BLaER1 treated with 17β-estradiol and CSF1 and Interleukin-3, amounts not matched to agents 10 nM and 100 nM (cell line): ENCODE data around the gene CEACAM6.

Experiments used
- H3K27ac ChIP-seq, 11 experiments: shearing (Covaris generic); formaldehyde crosslinking; 2 replicates each; pipeline ENCODE4 v1.8.1; 2022
- H3K27me3 ChIP-seq, 11 experiments: shearing (Covaris generic); formaldehyde crosslinking; 2 replicates each; pipeline ENCODE4 v1.8.1; 2022
- H3K36me3 ChIP-seq, 11 experiments: shearing (Covaris generic); formaldehyde crosslinking; 2 replicates each; pipeline ENCODE4 v1.8.1; 2022
- H3K4me1 ChIP-seq, 10 experiments: shearing (Covaris generic); formaldehyde crosslinking; 2 replicates each; pipeline ENCODE4 v1.8.1; 2022
- H3K4me2 ChIP-seq, 11 experiments: shearing (Covaris generic); formaldehyde crosslinking; 2 replicates each; pipeline ENCODE4 v1.8.1; 2022
- H3K4me3 ChIP-seq, 10 experiments: shearing (Covaris generic); formaldehyde crosslinking; 2 replicates each; pipeline ENCODE4 v1.8.1; 2022
- H3K9ac ChIP-seq, 11 experiments: shearing (Covaris generic); formaldehyde crosslinking; 2 replicates each; pipeline ENCODE4 v1.8.1; 2022
- H3K9me3 ChIP-seq, 11 experiments: shearing (Covaris generic); formaldehyde crosslinking; replicated peaks in 1 of 11; 2 replicates each; pipeline ENCODE4 v1.8.1; 2022
- H4K20me1 ChIP-seq, 11 experiments: shearing (Covaris generic); formaldehyde crosslinking; 2 replicates each; pipeline ENCODE4 v1.8.1; 2022
- Cebpa-rat ChIP-seq, 11 experiments: shearing (Covaris generic); IDR thresholded peaks; 2 replicates each; pipeline ENCODE4 v1.8.1; 2022

Gene CEACAM6

GRCh38 chr19:41711376-41712261 is 43.7 kb upstream of the CEACAM6 start:
- Histone ChIP-seq H3K27me3 (peaks cover 0 to 4% (median 0%) of the 10 kb centered on the region in 11 experiments; a peak in 1 of 22 replicates), H3K36me3 (no peaks in the 10 kb centered on the region), H3K4me3 (no peak overlapping the region), H3K4me2 (no peak overlapping the region), H3K4me1 (peaks cover 0 to 12% (median 4%) of the 10 kb centered on the region in 10 experiments; a peak in 6 of 20 replicates), H3K9me3 (no peaks in the 10 kb centered on the region), H3K27ac (no peak overlapping the region), H4K20me1 (peaks cover 0 to 11% (median 0%) of the 10 kb centered on the region in 11 experiments; a peak in 1 of 22 replicates), H3K9ac (no peak overlapping the region)
- TF ChIP-seq Cebpa-rat (IDR thresholded peaks at IDR 0.05): no peak

- H3K4me2 ChIP-seq: no peak overlapping the region
- no peaks in the 10 kb centered on the region for H3K9me3 ChIP-seq
- no peak overlapping the region for H3K9ac ChIP-seq
- no peak overlapping the region for H3K27ac ChIP-seq
- no peaks in the 10 kb centered on the region; a peak in 1 of 22 replicates for H4K20me1 ChIP-seq
- H3K36me3 ChIP-seq: no peaks in the 10 kb centered on the region
- peaks cover 0 to 4% (median 0%) of the 10 kb centered on the region in 11 experiments; a peak in 1 of 22 replicates for H3K27me3 ChIP-seq
- H3K4me3 ChIP-seq: no peak overlapping the region
- no peak for TF ChIP-seq Cebpa-rat (IDR thresholded peaks at IDR 0.05)
- H3K4me1 ChIP-seq: no peaks in the 10 kb centered on the region
These were observed 40.7 kb upstream of the CEACAM6 start for GRCh38 chr19:41714598-41714997.

GRCh38 chr19:41718761-41719160 is 36.6 kb upstream of the CEACAM6 start:
- no peak overlapping the region for H3K9ac ChIP-seq
- no peak for TF ChIP-seq Cebpa-rat (IDR thresholded peaks at IDR 0.05)
- H3K9me3 ChIP-seq: no peaks in the 10 kb centered on the region
- H3K27me3 ChIP-seq: no peaks in the 10 kb centered on the region
- no peak overlapping the region for H3K4me2 ChIP-seq
- H3K4me3 ChIP-seq: no peak overlapping the region
- no peaks in the 10 kb centered on the region for H3K36me3 ChIP-seq
- H3K4me1 ChIP-seq: no peaks in the 10 kb centered on the region
- no peaks in the 10 kb centered on the region; a peak in 1 of 22 replicates for H4K20me1 ChIP-seq
- no peak overlapping the region for H3K27ac ChIP-seq

GRCh38 chr19:41720103-41720502 is 35.2 kb upstream of the CEACAM6 start:
- no peaks in the 10 kb centered on the region; a peak in 1 of 22 replicates for H4K20me1 ChIP-seq
- no peaks in the 10 kb centered on the region for H3K27me3 ChIP-seq
- no peaks in the 10 kb centered on the region for H3K4me1 ChIP-seq
- no peak overlapping the region for H3K4me3 ChIP-seq
- no peak overlapping the region for H3K4me2 ChIP-seq
- TF ChIP-seq Cebpa-rat (IDR thresholded peaks at IDR 0.05): no peak
- no peaks in the 10 kb centered on the region for H3K36me3 ChIP-seq
- H3K27ac ChIP-seq: no peak overlapping the region
- H3K9me3 ChIP-seq: no peaks in the 10 kb centered on the region
- H3K9ac ChIP-seq: no peak overlapping the region

- Histone ChIP-seq H3K4me3 (no peak overlapping the region), H3K9ac (no peak overlapping the region), H3K36me3 (no peaks in the 10 kb centered on the region), H3K27me3 (no peaks in the 10 kb centered on the region), H3K4me1 (no peaks in the 10 kb centered on the region), H3K9me3 (no peaks in the 10 kb centered on the region), H3K4me2 (no peak overlapping the region), H3K27ac (no peak overlapping the region), H4K20me1 (no peaks in the 10 kb centered on the region)
- TF ChIP-seq Cebpa-rat (IDR thresholded peaks at IDR 0.05): no peak
These were observed 28.8 kb upstream of the CEACAM6 start for GRCh38 chr19:41726493-41726892.

- H3K4me1 ChIP-seq: peaks cover 0 to 4% (median 0%) of the 10 kb centered on the region in 10 experiments; a peak in 1 of 20 replicates
These were observed 21.2 kb upstream of the CEACAM6 start for GRCh38 chr19:41734156-41734555.

GRCh38 chr19:41734585-41734984 is 20.7 kb upstream of the CEACAM6 start:
- Histone ChIP-seq H3K9me3 (no peaks in the 10 kb centered on the region), H3K4me1 (peaks cover 0 to 4% (median 0%) of the 10 kb centered on the region in 10 experiments; a peak in 1 of 20 replicates), H3K9ac (no peak overlapping the region), H3K4me2 (no peak overlapping the region), H4K20me1 (no peaks in the 10 kb centered on the region), H3K27me3 (no peaks in the 10 kb centered on the region), H3K4me3 (no peak overlapping the region), H3K36me3 (no peaks in the 10 kb centered on the region), H3K27ac (no peak overlapping the region)
- no peak for TF ChIP-seq Cebpa-rat (IDR thresholded peaks at IDR 0.05)

More at GRCh38 chr19:41734156-41734555, 21.2 kb upstream of the CEACAM6 start:
- Histone ChIP-seq H3K9me3 (no peaks in the 10 kb centered on the region), H3K36me3 (no peaks in the 10 kb centered on the region), H3K27ac (no peak overlapping the region), H4K20me1 (no peaks in the 10 kb centered on the region), H3K27me3 (no peaks in the 10 kb centered on the region), H3K4me3 (no peak overlapping the region), H3K4me2 (no peak overlapping the region), H3K9ac (no peak overlapping the region)
- no peak for TF ChIP-seq Cebpa-rat (IDR thresholded peaks at IDR 0.05)

- Histone ChIP-seq H3K4me1 (peaks cover 0 to 6% (median 0%) of the 10 kb centered on the region in 10 experiments; a peak in 2 of 20 replicates), H3K4me3 (no peak overlapping the region), H3K4me2 (no peak overlapping the region), H3K9me3 (no peaks in the 10 kb centered on the region), H3K36me3 (no peaks in the 10 kb centered on the region), H3K27me3 (no peaks in the 10 kb centered on the region), H4K20me1 (no peaks in the 10 kb centered on the region), H3K9ac (no peak overlapping the region), H3K27ac (no peak overlapping the region)
- TF ChIP-seq Cebpa-rat (IDR thresholded peaks at IDR 0.05): no peak
These were observed 20.2 kb upstream of the CEACAM6 start for GRCh38 chr19:41735071-41735600.

GRCh38 chr19:41739361-41739760 is 16.0 kb upstream of the CEACAM6 start:
- no peak for TF ChIP-seq Cebpa-rat (IDR thresholded peaks at IDR 0.05)
- Histone ChIP-seq H3K27me3 (no peaks in the 10 kb centered on the region), H3K4me3 (no peak overlapping the region), H3K36me3 (no peaks in the 10 kb centered on the region), H3K27ac (no peak overlapping the region), H4K20me1 (no peaks in the 10 kb centered on the region), H3K4me2 (no peak overlapping the region), H3K4me1 (peaks cover 6 to 19% (median 15%) of the 10 kb centered on the region in 10 experiments), H3K9ac (no peak overlapping the region), H3K9me3 (no peaks in the 10 kb centered on the region)
